Globus pallidus (tissue), 1 donor: ENCODE data around the gene KRTAP22-1.

Experiments used
- DNase-seq: peaks from one replicate; pipeline ENCODE4 v3.0.0-alpha.2; 2015; ENCODE audit warnings: low spot score

KRTAP22-1 gene

DNA sequence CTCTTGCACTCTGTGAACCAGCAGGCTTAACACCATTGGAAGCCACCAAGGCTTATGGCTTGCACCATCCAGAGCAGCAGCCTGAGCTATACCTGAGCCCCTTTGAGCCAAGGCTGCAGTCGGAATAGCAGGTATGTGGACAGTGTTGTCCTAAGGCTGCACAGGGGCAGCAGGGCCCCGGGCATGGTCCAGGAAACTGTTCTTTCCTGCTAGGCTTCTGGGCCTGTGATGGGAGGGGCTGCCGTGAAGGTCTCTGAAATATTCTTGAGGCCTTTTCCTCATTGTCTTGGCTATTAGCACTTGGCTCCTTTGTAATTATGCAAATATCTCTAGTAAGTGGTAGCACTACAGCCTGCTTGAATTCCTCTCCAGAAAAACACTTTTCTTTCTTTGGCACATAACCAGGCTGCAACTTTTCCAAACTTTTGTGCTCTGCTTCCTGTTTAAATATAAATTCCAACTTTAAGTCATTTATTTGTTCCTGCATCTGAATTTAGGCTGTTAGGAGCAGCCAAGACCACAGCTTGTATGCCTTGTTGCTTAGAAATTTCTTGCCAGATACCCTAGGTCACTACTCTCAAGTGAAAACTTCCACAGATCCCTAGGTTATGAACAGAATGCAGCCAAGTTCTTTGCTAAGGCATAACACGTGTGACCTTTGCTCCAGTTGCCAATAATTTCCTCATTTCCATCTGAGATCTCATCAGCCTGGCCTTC is 24.7 kb downstream of the KRTAP22-1 start:
- no peak for DNase-seq

DNA sequence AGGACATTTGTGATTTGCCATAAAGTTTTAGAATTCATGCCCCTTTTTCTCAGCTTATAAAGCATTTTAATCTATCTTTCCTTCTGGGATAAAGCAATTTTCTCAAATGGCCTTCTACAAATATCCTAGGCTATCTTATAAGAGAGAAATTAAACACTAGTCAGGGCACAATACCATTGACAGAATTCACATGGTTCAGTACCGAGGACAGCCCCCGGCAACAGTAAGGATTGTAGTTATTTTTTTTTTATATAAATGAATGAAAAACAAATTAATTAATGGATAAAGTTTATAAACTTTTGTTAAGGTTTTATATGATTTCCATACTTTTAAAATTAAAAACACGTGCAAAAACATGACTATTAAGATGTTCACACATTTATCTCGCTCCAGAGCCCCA is 27.2 kb downstream of the KRTAP22-1 start:
- no peak for DNase-seq

DNA sequence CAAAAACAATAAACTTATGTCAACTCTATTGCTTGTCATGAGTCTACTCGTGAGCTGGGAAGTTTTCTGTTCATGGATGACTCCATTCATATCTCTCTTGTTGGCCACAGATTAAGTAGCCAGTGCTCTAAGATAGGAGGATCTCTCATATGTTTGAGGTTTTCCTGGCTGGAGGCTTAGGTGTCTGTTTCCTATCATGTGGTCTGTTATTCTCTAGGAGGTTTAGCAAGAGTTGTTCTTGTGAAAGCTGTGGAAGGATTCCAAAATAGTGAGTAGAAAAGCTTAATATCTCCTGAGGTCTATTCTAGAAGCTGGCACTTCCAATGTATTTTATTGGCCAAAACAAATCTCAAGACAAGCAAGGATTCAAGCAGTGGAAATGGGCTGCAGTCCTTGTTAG is 28.3 kb downstream of the KRTAP22-1 start:
- DNase-seq, result no peak

DNA sequence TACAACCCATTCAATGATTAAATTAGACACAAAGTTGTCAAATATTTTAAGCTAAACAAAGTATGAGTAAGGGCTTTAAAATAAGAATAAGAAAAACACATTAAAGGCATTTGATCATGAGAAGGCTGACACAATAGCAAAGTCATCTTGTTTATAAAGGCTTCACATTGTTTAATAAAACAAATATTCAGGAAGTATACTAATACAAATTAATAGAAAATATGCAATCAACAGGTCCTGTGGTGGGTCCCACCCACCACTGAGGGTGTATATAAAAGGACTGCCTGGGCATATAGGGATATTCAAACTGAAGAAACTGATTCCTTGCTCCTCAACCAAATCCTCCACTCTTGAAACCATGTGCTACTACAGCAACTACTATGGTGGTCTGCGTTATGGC is 34.0 kb downstream of the KRTAP22-1 start, which contains the start of gene KRTAP20-2:
KRTAP20-2 (plus strand) TSS at position 301 of the 400 bp plus-strand sequence; CDS start at position 359, 58 bp downstream.
- DNase-seq, result no peak

DNA sequence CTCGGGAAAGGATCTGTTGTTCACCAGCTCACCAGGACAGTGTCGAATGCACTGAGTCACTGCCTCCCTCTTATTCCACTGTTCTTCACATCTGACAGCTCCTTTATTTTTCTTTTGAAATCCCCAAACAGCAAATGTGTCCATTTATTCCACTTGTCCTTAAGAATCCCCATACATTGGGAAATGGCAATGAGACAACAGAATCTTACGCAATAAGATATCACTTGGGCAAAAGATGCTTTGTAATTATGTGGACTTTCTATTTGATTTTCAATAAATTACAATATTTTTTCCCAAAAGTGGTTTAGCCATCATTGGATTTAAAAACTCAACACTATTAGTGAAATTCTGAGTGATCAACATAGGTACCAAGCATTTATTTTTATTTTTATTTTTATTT is 37.8 kb downstream of the KRTAP22-1 start:
- no peak for DNase-seq

DNA sequence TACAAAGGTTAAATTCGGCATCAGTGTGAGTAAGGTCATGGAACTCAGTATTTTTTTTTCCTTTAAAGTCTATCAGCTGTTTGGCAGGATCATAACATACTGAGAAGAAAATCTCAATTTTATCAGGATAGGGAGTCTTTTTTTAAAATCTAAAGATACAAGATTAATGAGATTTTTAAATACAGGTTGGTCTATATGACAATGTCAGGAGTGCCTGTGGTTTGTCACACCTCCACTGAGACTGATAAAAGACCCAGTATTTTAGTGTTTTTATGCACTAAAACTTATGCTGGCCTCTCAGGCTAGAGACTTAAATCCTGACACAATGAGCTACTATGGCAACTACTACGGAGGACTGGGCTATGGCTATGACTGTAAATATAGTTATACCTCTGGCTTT is 41.7 kb downstream of the KRTAP22-1 start, which contains the start of gene KRTAP20-3:
KRTAP20-3 (plus strand) TSS at position 301 of the 400 bp plus-strand sequence.
- no peak for DNase-seq

DNA sequence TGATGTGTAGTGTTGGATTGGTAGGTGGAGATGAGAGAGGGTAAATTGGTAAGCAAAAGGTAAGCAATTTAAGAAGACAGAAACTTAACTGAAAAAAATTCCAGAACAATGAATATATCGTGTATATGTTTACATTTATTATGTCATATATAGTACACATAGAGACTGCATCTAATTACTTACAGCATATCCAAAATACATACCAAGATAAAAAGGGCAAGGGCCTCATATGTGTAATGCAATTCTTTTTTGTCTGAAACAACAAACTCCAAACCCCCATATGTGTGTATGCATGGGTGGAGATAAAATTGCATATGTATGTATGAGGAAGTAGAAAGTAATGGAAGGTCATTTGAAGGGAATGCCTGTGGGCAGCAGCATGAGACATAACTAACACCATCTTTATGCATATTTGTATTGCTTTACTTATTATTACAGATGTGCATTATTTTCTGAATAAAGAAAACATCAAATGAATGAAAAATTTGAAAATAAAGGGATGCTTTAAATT is 46.1 kb downstream of the KRTAP22-1 start:
- no peak for DNase-seq
